ENCODE measurements around the gene EHMT2.
A peak's percentile ranks its signal among the peaks of the same experiment; 100 is the strongest.
"Not testable (repeated sequence)": the region's sequence is repeated elsewhere in the genome, so short reads cannot be mapped to it uniquely, and the experiment has no call there.

Gene EHMT2

DNA sequence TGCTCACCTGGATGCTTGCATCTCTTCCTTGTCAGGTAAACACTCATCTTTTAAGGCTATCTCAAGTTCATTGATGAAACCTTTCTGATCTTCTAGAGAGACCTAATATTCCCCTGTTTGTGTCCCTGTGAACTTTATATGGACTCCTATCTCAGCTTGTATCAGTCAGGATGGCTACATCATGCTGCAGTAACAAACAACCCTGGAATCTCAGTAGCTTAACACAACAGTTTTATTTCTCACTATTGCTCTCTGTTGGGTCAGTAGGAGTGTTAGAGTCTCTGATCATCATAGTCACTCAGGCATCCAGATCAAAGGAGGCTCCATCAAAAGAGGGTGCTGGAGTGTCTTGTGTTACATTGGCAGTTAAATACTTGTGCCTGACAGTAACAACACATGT lies 17.9 kb upstream of the EHMT2 start:
- no peak for DNase-seq (ENCODE audit: low read depth in 2 of 2)

DNA sequence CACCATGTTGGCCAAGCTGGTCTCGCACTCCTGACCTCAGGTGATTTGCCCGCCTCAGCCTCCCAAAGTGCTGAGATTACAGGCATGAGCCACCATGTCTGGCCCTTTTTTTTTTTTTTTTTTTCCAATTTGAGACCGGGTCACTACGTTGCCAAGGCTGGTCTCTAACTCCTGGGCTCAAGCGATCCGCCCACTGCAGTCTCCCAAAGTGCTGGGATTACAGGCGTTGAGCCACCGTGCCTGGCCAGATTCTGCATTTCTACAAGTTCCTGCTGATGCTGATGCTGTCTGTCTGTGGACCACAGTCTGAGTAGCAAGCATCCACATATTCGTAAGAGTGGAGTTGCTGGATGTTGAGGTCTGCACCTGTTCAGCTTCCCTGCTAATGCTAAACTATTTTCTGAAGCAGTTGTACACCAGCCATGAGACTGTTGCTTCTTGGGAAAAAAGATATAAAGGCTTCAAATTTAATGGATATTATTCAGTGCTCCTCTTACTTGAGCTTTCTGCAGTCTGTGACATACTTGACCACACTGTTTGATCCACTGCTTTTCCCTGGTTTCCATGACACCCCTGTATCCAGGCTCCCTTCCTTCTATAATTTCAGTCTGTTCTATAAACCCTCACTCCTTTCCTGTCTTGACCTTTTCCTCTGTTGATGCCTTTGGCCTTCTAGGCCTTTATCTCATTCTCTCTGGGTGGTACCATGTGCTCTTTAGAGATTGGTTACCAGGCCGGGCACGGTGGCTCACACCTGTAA lies 14.5 kb upstream of the EHMT2 start:
- no peak for DNase-seq (ENCODE audit: low read depth in 2 of 2)

DNA sequence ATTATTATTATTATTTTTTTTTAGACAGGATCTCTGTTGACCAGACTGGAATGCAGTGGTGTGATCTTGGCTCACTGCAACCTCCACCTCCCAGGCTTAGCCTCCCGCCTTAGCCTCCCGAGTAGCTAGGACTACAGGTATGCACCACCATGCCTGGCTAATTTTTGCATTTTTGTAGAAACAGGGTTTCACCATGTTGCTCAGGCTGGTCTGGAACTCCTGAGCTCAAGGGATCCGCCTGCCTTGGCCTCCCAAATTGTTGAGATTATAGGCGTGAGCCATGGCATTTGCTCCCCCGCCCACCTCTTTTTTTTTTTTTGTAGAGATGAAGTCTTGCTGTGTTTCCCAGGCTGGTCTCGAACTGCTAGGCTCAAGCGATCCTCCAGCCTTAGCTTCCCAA lies 11.8 kb upstream of the EHMT2 start:
- not testable (repeated sequence) for DNase-seq (ENCODE audit: low read depth in 2 of 2)

DNA sequence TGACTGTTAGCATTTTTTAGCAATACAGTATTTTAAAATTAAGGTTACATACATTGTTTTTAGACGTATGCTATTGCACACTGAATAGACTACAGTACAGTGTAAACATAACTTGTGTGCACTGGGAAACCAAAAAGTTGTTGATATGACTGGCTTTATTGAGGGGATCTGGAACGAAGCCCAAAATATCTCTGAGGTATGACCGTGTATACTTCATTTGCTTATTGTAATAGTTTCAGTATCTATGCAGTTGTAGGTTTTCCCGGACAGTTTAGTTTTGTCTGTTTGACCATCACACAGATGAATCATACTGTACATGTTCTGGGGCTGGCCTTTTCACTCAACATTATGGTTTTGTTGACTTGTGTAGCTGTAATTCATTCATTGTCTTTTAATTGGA lies 11.3 kb upstream of the EHMT2 start:
- no peak for DNase-seq (ENCODE audit: low read depth in 2 of 2)

DNA sequence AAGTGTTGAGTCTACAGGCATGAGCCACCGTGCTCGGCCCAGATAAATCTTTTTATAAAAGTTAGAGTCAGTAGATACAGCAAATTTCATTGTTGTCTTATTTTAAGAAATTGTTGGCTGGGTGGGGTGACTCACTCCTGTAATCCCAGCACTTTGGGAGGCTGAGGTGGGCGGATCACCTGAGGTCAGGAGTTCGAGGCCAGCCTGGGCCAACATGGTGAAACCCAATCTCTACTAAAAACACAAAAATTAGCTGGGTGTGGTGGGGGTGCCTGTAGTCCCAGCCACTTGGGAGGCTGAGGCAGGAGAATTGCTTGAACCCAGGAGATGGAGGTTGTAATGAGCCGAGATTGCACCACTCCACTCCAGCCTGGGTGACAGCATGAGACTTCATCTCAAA lies 10.8 kb upstream of the EHMT2 start:
- DNase-seq (ENCODE audit: low read depth in 2 of 2) = not testable (repeated sequence)

DNA sequence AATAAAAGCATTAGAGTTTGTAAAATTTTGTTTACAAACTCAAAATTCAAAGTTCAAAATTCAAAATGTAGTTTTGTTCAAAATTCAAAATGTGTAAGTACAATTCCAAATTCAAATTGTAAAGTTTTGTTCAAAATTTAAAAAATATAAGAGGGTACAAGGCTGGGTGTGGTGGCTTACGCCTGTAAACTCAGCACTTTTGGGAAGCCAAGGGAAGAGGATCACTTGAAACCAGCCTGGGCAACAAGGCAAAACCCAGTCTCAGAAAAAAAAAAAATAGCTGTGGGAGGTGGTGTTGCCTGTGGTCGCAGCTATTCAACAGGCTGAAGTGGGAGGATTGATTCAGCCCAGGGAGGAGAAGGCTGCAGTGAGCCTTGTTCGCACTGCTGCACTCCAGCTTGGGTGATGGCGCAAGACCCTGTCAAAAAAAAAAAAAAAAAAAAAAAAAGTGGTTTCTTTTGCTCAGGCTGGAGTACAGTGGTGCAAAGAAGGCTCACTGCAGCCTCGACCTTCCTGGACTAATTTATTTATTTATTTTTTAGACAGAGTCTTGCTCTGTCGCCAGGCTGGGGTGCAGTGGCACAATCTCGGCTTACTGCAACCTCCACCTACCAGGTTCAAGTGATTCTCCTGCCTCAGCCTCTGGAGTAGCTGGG lies 9.8 kb upstream of the EHMT2 start:
- no peak for DNase-seq (ENCODE audit: low read depth in 2 of 2)

DNA sequence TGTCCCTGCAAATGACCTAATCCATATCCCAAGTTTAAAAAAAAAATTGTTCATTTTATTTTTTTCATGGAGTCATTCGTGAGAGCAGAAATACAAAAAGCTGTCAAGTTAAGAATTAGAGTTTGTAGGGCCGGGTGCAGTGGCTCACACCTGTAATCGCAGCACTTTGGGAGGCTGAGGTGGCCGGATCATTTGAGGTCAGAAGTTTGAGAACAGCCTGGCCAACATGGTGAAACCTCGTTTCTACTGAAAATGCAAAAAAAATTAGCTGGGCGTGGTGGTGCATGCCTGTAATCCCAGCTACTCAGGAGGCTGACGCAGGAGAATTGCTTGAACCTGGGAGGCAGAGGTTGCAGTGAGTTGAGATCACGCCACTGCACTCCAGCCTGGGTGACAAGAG lies 9.2 kb upstream of the EHMT2 start:
- DNase-seq (ENCODE audit: low read depth in 2 of 2) = not testable (repeated sequence)

DNA sequence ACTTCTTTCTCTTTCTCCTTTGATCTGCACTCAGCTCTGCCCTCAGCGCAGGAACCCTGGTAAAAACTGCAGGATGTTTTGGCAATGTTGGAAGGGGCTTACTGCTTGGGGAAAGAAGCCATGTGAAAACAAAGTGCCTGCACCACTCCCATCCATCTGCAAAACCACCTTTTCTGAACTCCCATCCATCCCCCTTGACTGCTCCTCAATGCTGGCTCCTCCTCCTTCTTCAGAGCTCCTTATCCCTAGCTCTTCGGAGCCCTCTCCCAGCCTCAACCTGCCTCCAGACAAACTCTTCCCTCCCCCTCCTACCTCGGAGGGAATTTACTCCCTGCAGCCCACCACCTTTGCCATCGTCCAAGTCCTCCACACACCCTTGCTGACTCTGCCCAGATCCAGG lies 8.6 kb upstream of the EHMT2 start:
- DNase-seq (ENCODE audit: low read depth in 2 of 2) = no peak

DNA sequence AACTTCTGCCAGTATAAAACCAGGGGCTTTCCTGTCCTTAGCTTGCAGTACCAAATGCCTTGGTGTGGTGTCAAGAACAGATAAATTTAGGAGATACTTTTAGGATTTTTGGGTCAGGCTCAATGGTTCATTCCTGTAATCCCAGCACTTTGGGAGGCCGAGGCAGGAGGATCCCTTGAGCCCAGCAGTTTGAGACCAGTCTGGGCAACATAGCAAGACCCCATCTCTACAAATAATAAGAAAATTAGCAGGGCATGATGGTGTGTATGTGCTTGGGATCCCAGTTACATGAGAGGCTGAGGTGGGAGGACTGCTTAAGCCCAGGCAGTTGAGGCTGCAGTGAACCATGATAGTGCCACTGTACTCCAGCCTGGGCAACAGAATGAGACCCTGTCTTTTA lies 7.5 kb upstream of the EHMT2 start:
- DNase-seq (ENCODE audit: low read depth in 2 of 2) = no peak

DNA sequence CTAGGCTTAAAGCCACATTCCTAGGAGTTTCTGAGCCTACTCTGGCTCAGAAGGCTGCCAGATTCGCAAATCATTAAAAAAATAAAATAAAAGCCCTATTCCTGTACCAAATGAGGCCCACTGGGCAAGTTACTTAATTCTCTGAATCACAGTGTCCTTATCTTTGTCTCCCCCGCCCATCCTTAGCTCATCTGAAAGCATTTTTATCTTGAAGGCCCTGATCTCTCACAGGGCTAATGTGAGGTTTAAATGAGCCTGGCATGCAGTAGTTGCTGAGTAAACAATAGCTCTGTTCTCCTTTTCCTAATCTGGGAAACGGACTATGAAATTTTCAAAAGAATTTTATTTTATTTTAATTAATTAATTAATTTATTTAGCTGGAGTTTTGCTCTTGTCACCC lies 6.5 kb upstream of the EHMT2 start:
- no peak for DNase-seq (ENCODE audit: low read depth in 2 of 2)

DNA sequence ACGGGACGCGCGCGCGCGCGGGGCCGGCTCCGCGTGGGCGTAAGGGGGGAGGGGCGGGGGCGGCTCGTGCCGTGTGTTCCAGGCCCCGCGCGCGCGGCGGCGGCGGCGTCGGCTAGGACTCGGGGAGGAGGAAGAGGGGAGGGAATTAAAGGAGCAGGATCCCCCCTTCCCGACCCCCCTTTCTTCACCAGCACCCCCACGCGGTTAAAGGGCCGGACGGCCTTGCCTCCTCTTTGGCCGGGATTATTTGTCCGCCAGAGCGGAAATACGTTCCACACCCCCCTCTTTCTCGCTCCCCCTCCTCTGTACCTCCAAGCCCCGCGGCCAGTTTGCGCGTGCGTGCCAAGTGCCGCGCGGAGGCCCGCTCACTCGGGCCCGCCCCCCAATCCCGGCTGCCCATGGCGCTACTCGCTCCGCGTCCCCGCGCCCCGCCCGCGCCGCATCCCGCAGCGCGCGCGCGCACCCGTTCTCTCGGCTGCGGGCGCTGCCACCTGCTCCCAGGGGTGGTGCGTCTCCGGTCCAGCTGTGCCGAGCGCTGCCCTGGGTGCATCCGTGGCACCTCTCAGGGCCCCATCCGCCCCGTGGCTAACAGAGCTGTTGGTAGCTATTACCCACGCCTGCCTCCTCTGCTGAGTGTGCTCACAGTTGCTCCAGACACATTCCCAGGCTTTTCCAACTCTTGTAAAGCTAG lies 4.6 kb upstream of the EHMT2 start, which contains the start of gene ZBTB12:
ZBTB12 (minus strand) TSS at position 134 of the 691 bp plus-strand sequence. CDS start 781 bp downstream, outside the sequence.
- peak; percentile 76 to 81 for DNase-seq (ENCODE audit: low read depth in 2 of 2)

DNA sequence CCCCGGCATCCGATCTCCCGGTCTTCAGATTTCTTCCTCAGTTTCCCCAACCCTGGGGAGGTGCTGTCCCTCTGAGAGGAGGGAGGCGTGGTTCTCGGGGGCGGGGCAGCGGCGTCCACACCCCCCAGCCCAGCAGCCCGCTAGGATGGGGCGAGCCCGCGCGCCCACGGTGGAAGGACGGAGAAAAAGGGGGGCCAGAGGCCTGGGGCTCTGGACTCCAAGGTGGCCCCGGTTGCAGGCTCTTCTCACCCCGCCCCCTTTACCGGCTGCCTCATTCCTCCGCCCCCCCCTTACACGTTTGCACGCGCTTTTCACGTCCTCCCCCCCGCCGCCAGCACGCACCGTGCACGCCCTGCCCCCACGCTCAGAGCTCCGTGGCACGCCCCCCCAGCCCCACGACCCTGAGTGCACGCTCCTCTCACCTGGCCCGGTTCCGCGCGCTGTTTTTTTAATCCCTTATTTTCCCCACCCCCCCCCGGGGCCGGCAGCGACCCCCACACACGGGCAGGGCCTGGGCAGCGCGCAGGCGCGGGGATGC lies 4.0 kb upstream of the EHMT2 start:
- DNase-seq (ENCODE audit: low read depth in 2 of 2) = peak; percentile 61 to 66

DNA sequence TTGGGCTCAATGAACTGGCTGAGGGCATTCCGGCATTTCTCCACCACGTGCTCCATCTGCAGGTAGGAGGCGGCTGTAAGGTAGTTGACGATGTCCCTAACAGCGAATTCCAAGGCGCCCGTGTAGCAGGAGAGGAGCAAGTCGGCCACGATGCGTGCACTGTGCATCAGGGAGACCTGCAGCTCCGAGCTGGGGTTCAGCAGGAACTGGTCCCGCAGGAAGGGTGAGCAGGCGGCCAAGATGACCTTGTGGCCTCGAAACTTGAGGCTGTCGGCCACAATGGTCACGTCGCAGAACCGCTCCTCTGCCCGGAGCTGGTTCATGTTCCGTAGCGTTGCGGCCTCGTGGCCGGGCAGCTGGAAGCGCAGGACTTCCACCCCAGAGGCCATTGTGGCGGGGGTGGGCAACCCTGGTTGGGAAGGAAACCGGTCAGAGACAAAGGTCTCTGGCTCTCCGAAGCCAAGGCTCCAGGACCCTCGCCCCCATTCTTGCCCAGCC lies 3.5 kb upstream of the EHMT2 start:
- DNase-seq (ENCODE audit: low read depth in 2 of 2) = no peak

DNA sequence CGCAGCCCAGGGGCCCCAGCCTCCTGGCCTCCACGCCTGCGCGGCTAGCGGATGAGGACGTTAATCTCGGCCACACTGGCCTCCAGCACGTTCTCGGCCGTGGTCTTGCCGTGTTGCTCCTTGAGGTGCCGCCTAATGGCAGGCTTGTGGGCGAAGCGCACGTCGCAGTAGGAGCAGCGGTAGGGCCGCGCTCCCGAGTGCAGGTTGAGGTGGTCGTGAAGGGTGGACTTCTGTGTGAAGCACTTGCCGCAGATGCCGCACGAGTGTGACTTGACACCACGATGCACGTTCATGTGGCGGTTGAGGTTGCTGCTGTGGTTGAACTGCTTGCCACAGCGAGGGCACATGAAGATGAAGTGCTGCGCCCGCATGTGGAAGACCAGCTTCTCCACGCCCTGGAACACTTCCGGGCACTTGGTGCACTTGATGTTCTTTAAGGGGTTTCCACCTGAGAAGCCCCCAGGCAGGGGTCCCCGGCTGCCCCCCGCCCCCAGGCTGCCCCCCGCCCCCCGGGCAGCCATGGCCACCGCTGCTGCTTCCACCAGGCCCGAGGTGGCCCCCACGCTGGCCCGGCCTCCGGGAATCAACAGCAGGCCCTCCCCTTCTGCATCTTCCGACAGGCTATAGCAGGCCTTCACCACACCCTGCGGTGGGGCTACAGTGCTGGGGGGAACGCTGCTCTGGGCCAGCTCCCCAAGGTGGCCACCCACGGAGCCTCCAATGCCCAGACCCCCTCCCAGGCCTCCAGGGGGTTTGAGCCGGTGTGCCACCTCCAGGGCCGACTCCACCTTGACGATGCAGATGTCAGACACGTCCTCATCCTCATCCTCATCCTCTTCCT lies 2.6 kb upstream of the EHMT2 start:
- DNase-seq (ENCODE audit: low read depth in 2 of 2) = no peak

DNA sequence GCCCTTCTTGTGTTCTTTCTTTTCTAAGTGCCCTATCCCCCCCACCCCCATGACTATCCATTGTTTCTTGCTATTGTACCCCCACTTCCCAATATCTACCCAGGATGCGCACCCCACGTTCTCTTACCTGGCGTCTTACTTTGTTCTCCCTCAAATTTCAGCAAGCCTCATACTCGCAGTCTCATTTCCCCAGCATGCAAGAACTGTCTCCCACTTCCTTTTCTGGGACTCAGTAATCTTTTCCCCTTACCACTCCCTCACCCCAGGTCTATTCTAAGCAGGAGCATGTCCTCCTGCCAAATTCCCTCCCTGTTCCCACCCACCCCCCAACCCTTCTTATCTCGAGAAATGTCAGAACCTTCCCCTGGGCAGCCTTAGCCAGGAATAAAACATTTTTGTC lies 1.7 kb upstream of the EHMT2 start:
- no peak for DNase-seq (ENCODE audit: low read depth in 2 of 2)

DNA sequence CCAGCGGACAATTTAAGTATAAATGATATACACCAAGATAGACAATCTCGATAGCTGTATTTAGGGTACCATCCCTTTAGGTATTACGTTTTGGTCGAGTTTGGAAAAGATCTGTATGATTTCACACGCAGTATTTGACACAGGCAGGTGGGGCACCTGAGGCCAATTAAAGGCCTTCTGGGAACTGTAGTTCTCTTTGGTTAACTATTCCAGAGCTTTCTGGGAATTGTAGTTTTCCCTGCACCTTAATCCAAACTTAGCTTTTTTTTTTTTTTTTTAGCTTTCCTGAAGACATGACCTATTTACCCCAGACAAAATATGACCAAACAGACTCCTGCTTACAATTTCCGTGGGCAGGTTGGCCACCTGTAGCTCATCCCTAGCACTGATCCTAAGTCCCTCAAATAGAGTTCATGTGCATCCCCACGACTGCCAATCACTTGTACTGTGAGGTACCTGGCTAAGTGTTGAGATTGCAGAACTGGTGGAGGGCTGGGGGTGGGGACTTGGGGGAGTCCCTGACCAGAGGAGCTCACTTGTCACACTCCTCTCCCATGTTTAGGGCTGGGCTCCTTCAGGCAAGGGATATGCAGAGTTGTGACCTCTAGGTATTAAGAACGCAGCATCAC lies 999 bp upstream of the EHMT2 start:
- DNase-seq (ENCODE audit: low read depth in 2 of 2) = no peak

DNA sequence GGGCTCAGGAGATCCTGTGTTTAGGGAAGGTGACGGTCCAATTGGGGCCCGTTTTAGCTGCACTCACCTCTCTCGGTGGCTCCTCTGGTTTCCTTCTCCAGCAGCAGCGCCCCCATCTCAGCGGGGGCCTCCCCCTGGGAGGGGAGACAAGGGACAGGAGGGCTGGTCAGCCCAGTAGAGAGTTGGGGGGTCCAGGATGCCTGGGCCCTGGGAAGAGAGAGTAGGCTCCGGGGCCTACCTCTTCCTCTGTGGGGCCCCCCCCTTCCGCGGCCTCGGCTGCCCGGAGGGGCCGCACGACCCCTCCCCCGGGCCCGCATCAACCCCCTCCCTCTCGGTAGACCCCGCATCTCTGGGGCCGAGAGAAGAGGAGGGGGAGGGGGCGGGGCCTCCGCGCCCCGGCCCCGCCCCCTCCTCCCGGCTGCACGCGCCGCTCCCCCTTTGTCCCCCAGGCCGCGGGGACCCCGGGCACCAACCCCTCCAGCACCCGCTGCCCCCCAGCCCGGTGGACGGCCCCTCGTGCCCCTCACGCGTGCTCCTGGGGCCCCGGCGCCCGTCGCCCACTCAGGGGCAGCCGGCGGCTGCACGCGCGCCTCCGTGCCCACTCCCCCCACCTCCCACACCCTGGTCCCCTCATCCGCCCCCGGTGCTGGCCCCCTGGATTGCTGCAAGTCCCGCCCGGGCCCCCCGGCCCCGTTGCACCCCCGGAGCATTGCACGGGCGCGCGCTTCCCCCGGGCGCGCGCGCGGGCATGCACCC lies 464 bp downstream of the EHMT2 start:
- DNase-seq (ENCODE audit: low read depth in 2 of 2) = no peak

DNA sequence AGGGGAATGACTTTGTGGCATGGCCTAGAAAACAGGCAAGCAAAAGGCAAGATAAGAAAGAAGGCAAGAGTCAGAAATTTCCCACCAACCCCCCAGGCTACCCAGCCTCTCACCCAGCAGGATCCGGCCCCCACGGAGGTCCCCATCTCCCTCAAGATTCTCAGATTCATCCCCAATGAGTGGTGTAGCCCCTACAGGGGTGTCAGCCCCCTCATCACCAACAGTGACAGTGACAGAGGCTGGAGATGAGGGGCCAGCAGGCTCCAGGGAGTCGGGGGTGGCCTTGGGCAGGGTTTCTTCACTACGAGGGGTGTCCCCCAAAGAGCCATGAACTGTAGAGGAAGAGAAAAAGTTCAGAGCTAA lies 1.0 kb downstream of the EHMT2 start:
- no peak for DNase-seq (ENCODE audit: low read depth in 2 of 2)

DNA sequence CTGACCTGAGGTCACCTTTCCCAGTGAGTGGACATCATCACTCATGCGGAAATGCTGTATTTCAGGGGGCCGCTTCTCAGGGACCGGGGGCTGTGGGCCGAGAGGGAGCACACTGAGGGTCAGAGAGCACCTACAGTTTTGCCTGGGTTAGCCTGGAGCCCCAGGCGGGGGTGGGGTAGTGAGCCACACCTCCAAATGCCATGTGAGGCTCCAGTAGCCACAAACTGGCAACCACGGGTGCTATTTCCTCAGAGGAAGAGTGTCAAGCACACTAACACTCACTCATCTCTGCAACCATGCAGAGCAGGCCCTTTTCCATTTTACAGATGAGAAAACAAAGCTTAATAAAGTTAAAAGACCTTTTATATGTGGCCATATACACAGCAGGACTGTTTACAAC lies 4.7 kb downstream of the EHMT2 start:
- no peak for DNase-seq (ENCODE audit: low read depth in 2 of 2)

DNA sequence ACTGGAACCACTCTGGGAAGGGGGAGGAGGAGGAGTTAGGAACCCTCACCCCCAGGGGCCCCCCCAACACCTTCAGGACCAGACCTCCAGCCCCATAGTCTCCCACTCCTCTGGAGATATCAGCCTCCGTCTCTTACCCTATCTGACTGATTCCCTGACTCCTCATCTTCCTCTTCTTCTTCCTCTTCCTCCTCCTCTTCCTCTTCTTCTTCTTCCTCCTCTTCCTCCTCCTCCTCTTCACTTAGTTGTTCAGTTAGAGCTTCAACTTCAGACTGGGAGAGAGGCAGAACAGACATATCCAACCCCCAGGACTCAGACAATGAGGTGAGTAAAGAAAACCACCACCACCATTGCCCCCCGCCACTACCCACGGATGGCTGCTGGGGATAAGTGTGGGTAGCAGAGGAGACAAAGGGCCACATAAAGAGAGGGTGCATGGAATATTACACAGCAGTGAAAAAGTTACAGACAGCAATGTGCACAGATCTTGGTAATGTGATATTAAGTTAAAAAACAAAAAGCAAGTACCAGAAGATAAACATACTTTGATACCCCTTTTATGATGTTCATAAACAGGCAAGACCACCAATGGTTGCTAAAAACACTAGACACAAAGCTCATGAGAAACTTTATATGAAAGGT lies 8.0 kb downstream of the EHMT2 start:
- DNase-seq (ENCODE audit: low read depth in 2 of 2) = no peak

Data from stimulated activated CD4-positive, alpha-beta T cell treated with anti-CD3 and anti-CD28 coated beads, Interleukin-1b, Interleukin-23, amount 100 ng/mL, for 4 hours (primary cell).